ENCODE measurements around the gene IZUMO1.
"Not testable (repeated sequence)": the region's sequence is repeated elsewhere in the genome, so short reads cannot be mapped to it uniquely, and the experiment has no call there.

IZUMO1 gene

GRCh38 chr19:48746738-48747575 lies at the start of gene IZUMO1:
Gene IZUMO1, minus strand, starts transcription at chr19:48746909. Its CDS starts 1,050 bp downstream, at chr19:48745859.
- no peak for DNase-seq

- no peak for DNase-seq
Measured at GRCh38 chr19:48795685-48796070, 49.0 kb upstream of the IZUMO1 start.

- DNase-seq: peak; percentile 94 to 96
Measured at GRCh38 chr19:48795055-48795684, 48.5 kb upstream of the IZUMO1 start.

- no peak for DNase-seq
Measured at GRCh38 chr19:48794291-48794690, 47.6 kb upstream of the IZUMO1 start.

- no peak for DNase-seq
Measured at GRCh38 chr19:48793271-48793670, 46.6 kb upstream of the IZUMO1 start.

GRCh38 chr19:48787331-48787730 lies 40.6 kb upstream of the IZUMO1 start:
- not testable (repeated sequence) for DNase-seq

- DNase-seq: not testable (repeated sequence)
Measured at GRCh38 chr19:48786422-48786821, 39.7 kb upstream of the IZUMO1 start.

GRCh38 chr19:48784527-48784926 lies 37.8 kb upstream of the IZUMO1 start:
- no peak for DNase-seq

GRCh38 chr19:48780631-48781391 lies 34.1 kb upstream of the IZUMO1 start:
- no peak for DNase-seq

GRCh38 chr19:48779636-48780035 lies 32.9 kb upstream of the IZUMO1 start:
- DNase-seq: no peak

- DNase-seq: no peak
Measured at GRCh38 chr19:48777720-48778119, 31.0 kb upstream of the IZUMO1 start.

GRCh38 chr19:48777139-48777538 lies 30.4 kb upstream of the IZUMO1 start:
- DNase-seq: no peak

- DNase-seq: no peak
Measured at GRCh38 chr19:48772503-48772953, 25.8 kb upstream of the IZUMO1 start.

GRCh38 chr19:48770734-48771472 lies 24.2 kb upstream of the IZUMO1 start:
- DNase-seq: no peak

- DNase-seq: no peak
Measured at GRCh38 chr19:48770266-48770665, 23.6 kb upstream of the IZUMO1 start.

GRCh38 chr19:48768994-48769713 lies 22.4 kb upstream of the IZUMO1 start:
- DNase-seq: no peak

- DNase-seq: not testable (repeated sequence)
Measured at GRCh38 chr19:48768171-48768753, 21.6 kb upstream of the IZUMO1 start.

GRCh38 chr19:48765816-48766215 lies 19.1 kb upstream of the IZUMO1 start:
- DNase-seq: not testable (repeated sequence)

GRCh38 chr19:48760504-48761205 lies 13.9 kb upstream of the IZUMO1 start:
- no peak for DNase-seq

- DNase-seq: no peak
Measured at GRCh38 chr19:48757741-48758144, 11.0 kb upstream of the IZUMO1 start.

GRCh38 chr19:48757089-48757675 lies 10.5 kb upstream of the IZUMO1 start:
- no peak for DNase-seq

Data from NCI-H187 (cell line).